Left ventricle myocardium inferior (tissue), 1 donor: ENCODE measurements around the gene FNDC3B. TPM values are rescaled to one million over a fixed set of nuclear protein-coding genes. Genes with fewer than 3 reads are reported as not detected.
"Not testable (repeated sequence)": the region's sequence is repeated elsewhere in the genome, so short reads cannot be mapped to it uniquely, and the experiment has no call there.

Experiments used
- DNase-seq: peaks from one replicate; pipeline ENCODE4 v3.0.0-alpha.2; 2020
- H3K27ac ChIP-seq: fragments of 200-600 bp; replicated peaks from 2 replicates; pipeline ENCODE4 v1.8.0; 2021
- H3K27me3 ChIP-seq: fragments of 200-600 bp; 2 replicates; pipeline ENCODE4 v1.8.0; 2021; ENCODE audit warnings: low read depth
- H3K36me3 ChIP-seq: fragments of 200-600 bp; 2 replicates; pipeline ENCODE4 v1.8.0; 2021
- H3K4me1 ChIP-seq: fragments of 200-600 bp; 2 replicates; pipeline ENCODE4 v1.8.0; 2021
- H3K4me3 ChIP-seq: fragments of 200-600 bp; 2 replicates; pipeline ENCODE4 v1.8.0; 2021; ENCODE audit warnings: mild to moderate bottlenecking, moderate library complexity
- H3K9me3 ChIP-seq: fragments of 200-600 bp; replicated peaks from 2 replicates; pipeline ENCODE4 v1.8.0; 2021
- CTCF ChIP-seq: fragments of 200-600 bp; IDR thresholded peaks from 2 replicates; pipeline ENCODE4 v1.8.0; 2021; ENCODE audit warnings: antibody characterized with exemption, mild to moderate bottlenecking, borderline replicate concordance
- intact Hi-C: fragments of 100-400 bp; cut with micrococcal nuclease; formaldehyde crosslinking; loops from one replicate; pipeline ENCODE4 v1.11.0; 2022
- total RNA-seq: library from RNA; stranded (reverse); fragmentation: NEBNext Ultra II Directional; extraction: Animal tissue kit (Norgen Biotek cat#: 25700); gene quantifications from one replicate; pipeline ENCODE4 v1.2.1, GENCODE V29; 2021
- donor health status: DM: no; HTN: yes; CAD: no; lungs with severe emphysema.

Gene FNDC3B
- total RNA-seq, 1 donor from 2014 or later: 75.7 TPM

- no peaks in the 10 kb centered on the region for H3K36me3 ChIP-seq
- intact Hi-C loops: no loop called here
- H3K4me1 ChIP-seq: peaks cover 66% of the 10 kb centered on the region
- DNase-seq: peak; percentile 90
- peak overlapping the region; percentile 95 for H3K4me3 ChIP-seq
- no peaks in the 10 kb centered on the region for H3K27me3 ChIP-seq
- TF ChIP-seq CTCF: peak; percentile 48
- peak overlapping the region; percentile 99 for H3K27ac ChIP-seq
- H3K9me3 ChIP-seq: no peaks in the 10 kb centered on the region
Measured at GRCh38 chr3:172040078-172040980, 951 bp downstream of the FNDC3B start.

GRCh38 chr3:172040981-172041963 lies 1.9 kb downstream of the FNDC3B start:
- Histone ChIP-seq H3K9me3 (no peaks in the 10 kb centered on the region), H3K27ac (peak overlapping the region; percentile 99), H3K4me1 (peaks cover 76% of the 10 kb centered on the region), H3K36me3 (no peaks in the 10 kb centered on the region), H3K27me3 (no peaks in the 10 kb centered on the region), H3K4me3 (peak overlapping the region; percentile 95)
- intact Hi-C loops: no loop called here
- TF ChIP-seq CTCF: no peak
- no peak for DNase-seq

- intact Hi-C loops: no loop called here
- H3K9me3 ChIP-seq: no peaks in the 10 kb centered on the region
- H3K27me3 ChIP-seq: no peaks in the 10 kb centered on the region
- peaks cover 85% of the 10 kb centered on the region for H3K4me1 ChIP-seq
- no peak for TF ChIP-seq CTCF
- no peak for DNase-seq
- no peaks in the 10 kb centered on the region for H3K36me3 ChIP-seq
- H3K27ac ChIP-seq: peak overlapping the region; percentile 99
- peak overlapping the region; percentile 95 for H3K4me3 ChIP-seq
Measured at GRCh38 chr3:172042136-172042662, 2.8 kb downstream of the FNDC3B start.

GRCh38 chr3:172042663-172043179 lies 3.3 kb downstream of the FNDC3B start:
- H3K27me3 ChIP-seq, DNase-seq, H3K9me3 ChIP-seq, H3K36me3 ChIP-seq, intact Hi-C loops: not testable (repeated sequence)
- H3K27ac ChIP-seq: peak overlapping the region; percentile 99
- peak overlapping the region; percentile 95 for H3K4me3 ChIP-seq
- H3K4me1 ChIP-seq: peaks cover 90% of the 10 kb centered on the region

GRCh38 chr3:172043233-172043632 lies 3.9 kb downstream of the FNDC3B start:
- Histone ChIP-seq H3K4me3 (peak overlapping the region; percentile 4), H3K27me3 (no peaks in the 10 kb centered on the region), H3K9me3 (no peaks in the 10 kb centered on the region), H3K36me3 (no peaks in the 10 kb centered on the region), H3K4me1 (peaks cover 93% of the 10 kb centered on the region), H3K27ac (peak overlapping the region; percentile 99)
- intact Hi-C loops: no loop called here
- no peak for TF ChIP-seq CTCF
- DNase-seq: no peak
